PC-9 (cell line): ENCODE measurements around the gene ITIH4. TPM values are rescaled to one million over a fixed set of nuclear protein-coding genes. Genes with fewer than 3 reads are reported as not detected.

Experiments used
- BruUV-seq: library from RNA; stranded (reverse); fragments of 400-500 nt; replicated peaks from 2 replicates; lab custom pipeline; 2021; lab: Mats Ljungman, UMichigan
- CTCF ChIA-PET: fragments of 300-600 bp; sonication (Branson Sonifier 250); formaldehyde crosslinking; loops from one replicate; lab custom pipeline; 2022; ENCODE audit warnings: antibody characterized with exemption; lab: Charles Lee
- POLR2A ChIA-PET: fragments of 300-600 bp; sonication (Branson Sonifier 250); formaldehyde crosslinking; loops from one replicate; lab custom pipeline; 2022; ENCODE audit warnings: antibody characterized with exemption; ENCODE audit not compliant: unreplicated experiment; lab: Charles Lee
- DNase-seq, 2 experiments: peaks; one replicate each; pipeline versions ENCODE4 v3.0.0 to v3.0.0-alpha.2; 2015 to 2022; ENCODE audit warnings: mixed read lengths in 1 of 2
- H2AFZ ChIP-seq: fragments of 200-600 bp; sonication (generic); 2 replicates; pipeline ENCODE4 v1.8.1; 2017; ENCODE audit warnings: antibody characterized with exemption
- H3F3A ChIP-seq: fragments of 200-600 bp; sonication (generic); 2 replicates; pipeline ENCODE4 v1.8.1; 2017; ENCODE audit warnings: antibody characterized with exemption, mild to moderate bottlenecking, low read depth; ENCODE audit not compliant: insufficient read depth
- H3K27ac ChIP-seq: fragments of 200-600 bp; sonication (generic); 2 replicates; pipeline ENCODE4 v1.6.1; 2016; ENCODE audit warnings: mixed run types
- H3K27me3 ChIP-seq: fragments of 200-600 bp; sonication (generic); 2 replicates; pipeline ENCODE4 v1.6.1; 2016; ENCODE audit warnings: low read depth, mixed run types; ENCODE audit not compliant: insufficient read depth
- H3K36me3 ChIP-seq: fragments of 200-600 bp; sonication (generic); 2 replicates; pipeline ENCODE4 v1.6.1; 2016; ENCODE audit warnings: low read depth, mixed run types
- H3K4me1 ChIP-seq: fragments of 200-600 bp; sonication (generic); replicated peaks from 2 replicates; pipeline ENCODE4 v1.6.1; 2016; ENCODE audit warnings: mixed run types; ENCODE audit not compliant: insufficient read depth
- H3K4me2 ChIP-seq: fragments of 200-600 bp; sonication (generic); 2 replicates; pipeline ENCODE4 v1.6.1; 2017; ENCODE audit warnings: mixed run types
- H3K4me3 ChIP-seq: fragments of 200-600 bp; sonication (generic); 2 replicates; pipeline ENCODE4 v1.6.1; 2016; ENCODE audit warnings: mixed run types
- H3K79me2 ChIP-seq: fragments of 200-600 bp; sonication (generic); 2 replicates; pipeline ENCODE4 v1.6.1; 2017; ENCODE audit warnings: low read depth, mixed run types
- H3K9me2 ChIP-seq: fragments of 200-600 bp; sonication (generic); 2 replicates; pipeline ENCODE4 v1.8.1; 2017; ENCODE audit warnings: mild to moderate bottlenecking; ENCODE audit not compliant: insufficient read depth
- H3K9me3 ChIP-seq: fragments of 200-600 bp; sonication (generic); 2 replicates; pipeline ENCODE4 v1.8.1; 2016; ENCODE audit warnings: low read depth; ENCODE audit not compliant: insufficient read depth
- H4K20me1 ChIP-seq: fragments of 200-600 bp; sonication (generic); 2 replicates; pipeline ENCODE4 v1.8.1; 2017; ENCODE audit not compliant: insufficient read depth
- EZH2 ChIP-seq: fragments of 200-600 bp; sonication (generic); IDR thresholded peaks from 2 replicates; pipeline ENCODE4 v1.8.0; 2017; ENCODE audit warnings: antibody characterized with exemption, low read depth
- intact Hi-C: fragments of 100-400 bp; cut with micrococcal nuclease; formaldehyde crosslinking; loops from one replicate; pipeline ENCODE4 v1.10.0; 2022; ENCODE audit not compliant: unreplicated experiment
- total RNA-seq: library from RNA; stranded (reverse); gene quantifications from 2 replicates; pipeline ENCODE4 v1.2.3, GENCODE V29; 2021
- TF ChIP-seq, protein P1 (sequence below): fragments of 200-600 bp; sonication (generic); conservative IDR thresholded peaks from 2 replicates; pipeline ENCODE4 v1.6.1; 2017; ENCODE audit warnings: mixed run types, antibody characterized with exemption, mild to moderate bottlenecking, moderate library complexity

The ITIH4 gene
- total RNA-seq, 1 experiment from 2014 or later, result 2.5 TPM

DNA sequence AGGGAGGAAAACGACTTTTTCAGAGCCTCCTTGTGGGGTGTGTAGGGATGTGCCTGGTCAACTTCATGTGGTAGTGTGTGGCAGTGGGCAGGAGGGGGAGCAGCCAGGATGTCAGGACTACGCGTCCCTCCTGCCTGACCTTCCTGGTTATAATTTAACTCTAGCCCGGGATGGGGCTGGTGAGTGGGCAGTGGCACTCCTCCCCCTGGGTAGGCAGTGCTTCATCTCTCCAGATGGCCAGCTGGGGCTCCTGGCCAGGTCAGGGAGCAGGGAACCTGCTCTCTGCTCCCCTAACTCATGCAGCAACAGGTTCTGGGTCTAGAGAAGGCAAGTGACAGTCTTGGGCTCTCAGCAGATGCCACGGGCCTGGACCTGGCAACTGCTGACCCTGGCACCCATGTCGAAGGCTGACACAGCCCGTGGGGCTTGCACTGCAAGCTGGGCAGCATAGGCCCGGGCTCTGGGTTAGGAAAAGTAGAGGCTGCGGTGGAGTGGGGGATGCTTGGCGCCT, 2.6 kb downstream of the ITIH4 start:
- CTCF ChIA-PET, result no interaction called here
- no peak overlapping the region for H3K27ac ChIP-seq
- no peak for TF ChIP-seq EZH2
- TF ChIP-seq, protein P1, sequence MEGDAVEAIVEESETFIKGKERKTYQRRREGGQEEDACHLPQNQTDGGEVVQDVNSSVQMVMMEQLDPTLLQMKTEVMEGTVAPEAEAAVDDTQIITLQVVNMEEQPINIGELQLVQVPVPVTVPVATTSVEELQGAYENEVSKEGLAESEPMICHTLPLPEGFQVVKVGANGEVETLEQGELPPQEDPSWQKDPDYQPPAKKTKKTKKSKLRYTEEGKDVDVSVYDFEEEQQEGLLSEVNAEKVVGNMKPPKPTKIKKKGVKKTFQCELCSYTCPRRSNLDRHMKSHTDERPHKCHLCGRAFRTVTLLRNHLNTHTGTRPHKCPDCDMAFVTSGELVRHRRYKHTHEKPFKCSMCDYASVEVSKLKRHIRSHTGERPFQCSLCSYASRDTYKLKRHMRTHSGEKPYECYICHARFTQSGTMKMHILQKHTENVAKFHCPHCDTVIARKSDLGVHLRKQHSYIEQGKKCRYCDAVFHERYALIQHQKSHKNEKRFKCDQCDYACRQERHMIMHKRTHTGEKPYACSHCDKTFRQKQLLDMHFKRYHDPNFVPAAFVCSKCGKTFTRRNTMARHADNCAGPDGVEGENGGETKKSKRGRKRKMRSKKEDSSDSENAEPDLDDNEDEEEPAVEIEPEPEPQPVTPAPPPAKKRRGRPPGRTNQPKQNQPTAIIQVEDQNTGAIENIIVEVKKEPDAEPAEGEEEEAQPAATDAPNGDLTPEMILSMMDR, result no peak
- no peaks in the 10 kb centered on the region for H3K79me2 ChIP-seq
- no peak overlapping the region for H3K4me2 ChIP-seq
- peaks cover 4% of the 10 kb centered on the region; the same call in 1 of the 2 replicates for H4K20me1 ChIP-seq
- H3K9me2 ChIP-seq, result no peaks in the 10 kb centered on the region
- intact Hi-C loops, result no loop called here
- no peaks in the 10 kb centered on the region for H3K27me3 ChIP-seq
- no peak overlapping the region for H3K4me3 ChIP-seq
- H3F3A ChIP-seq, result peaks cover 3% of the 10 kb centered on the region; the same call in 1 of the 2 replicates
- no peak overlapping the region for H2AFZ ChIP-seq
- POLR2A ChIA-PET, result interaction anchor here (0.6 kb wide), 1 partner anchor 132 kb away, joined by 3 read pairs; no protein-coding TSS in a partner anchor
- no peaks in the 10 kb centered on the region for H3K36me3 ChIP-seq
- DNase-seq, result no peak
- peaks cover 11% of the 10 kb centered on the region for H3K4me1 ChIP-seq
- H3K9me3 ChIP-seq, result no peaks in the 10 kb centered on the region
- no TSS peak for BruUV-seq

DNA sequence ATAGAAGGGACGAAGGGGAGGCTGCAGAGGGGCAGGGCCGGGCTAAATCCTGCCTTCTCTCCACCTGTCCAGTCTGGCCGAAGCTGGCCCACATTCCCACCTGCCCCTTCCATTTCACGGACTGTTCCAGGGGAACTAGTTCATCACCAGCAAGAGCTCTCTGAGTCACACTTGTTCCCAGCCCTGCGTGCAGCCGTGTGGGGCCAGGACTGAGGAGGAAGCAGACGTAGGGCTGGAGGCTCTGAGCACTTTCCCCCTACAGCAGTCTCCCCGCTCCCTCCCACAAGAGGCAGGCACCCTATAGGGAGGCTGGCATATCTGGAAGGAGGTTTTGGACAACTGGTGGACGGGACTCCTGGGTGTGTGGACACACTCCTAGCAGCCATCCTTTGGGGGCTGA, 3.0 kb downstream of the ITIH4 start:
- H3K9me2 ChIP-seq, result no peaks in the 10 kb centered on the region
- peaks cover 3% of the 10 kb centered on the region; the same call in 1 of the 2 replicates for H3F3A ChIP-seq
- H3K27ac ChIP-seq, result no peak overlapping the region
- no peak overlapping the region for H3K4me2 ChIP-seq
- no peaks in the 10 kb centered on the region for H3K79me2 ChIP-seq
- H3K4me3 ChIP-seq, result no peak overlapping the region
- H4K20me1 ChIP-seq, result peaks cover 4% of the 10 kb centered on the region; the same call in 1 of the 2 replicates
- H2AFZ ChIP-seq, result no peak overlapping the region
- ChIA-PET CTCF (no interaction called here), POLR2A (no interaction called here)
- BruUV-seq, result no TSS peak
- peaks cover 11% of the 10 kb centered on the region for H3K4me1 ChIP-seq
- H3K9me3 ChIP-seq, result no peaks in the 10 kb centered on the region
- no peaks in the 10 kb centered on the region for H3K27me3 ChIP-seq
- no peaks in the 10 kb centered on the region for H3K36me3 ChIP-seq
- intact Hi-C loops, result no loop called here
- no peak for DNase-seq
- TF ChIP-seq, protein P1, result no peak
- TF ChIP-seq EZH2, result no peak

DNA sequence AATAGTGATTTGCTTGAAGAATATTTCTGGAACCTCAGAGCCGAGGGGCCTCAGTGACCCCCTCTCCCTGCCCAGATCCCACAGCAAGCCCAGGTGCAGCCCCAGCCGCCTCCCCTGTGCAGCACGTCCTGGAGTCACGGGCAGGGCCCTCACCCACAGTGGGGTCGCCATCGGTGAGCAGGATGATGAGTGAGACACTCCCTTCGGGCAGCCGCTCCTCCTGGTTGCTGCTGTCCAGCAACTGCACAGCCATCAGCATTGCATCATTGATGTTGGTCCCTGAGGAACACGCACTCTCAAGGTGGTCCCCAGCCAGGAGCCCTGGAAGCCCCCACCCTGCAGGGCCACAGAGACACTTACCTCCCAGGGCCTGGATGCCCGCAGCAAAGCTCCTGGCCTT, 6.4 kb downstream of the ITIH4 start:
- ChIA-PET POLR2A (no interaction called here), CTCF (no interaction called here)
- H3K4me3 ChIP-seq, result no peak overlapping the region
- H2AFZ ChIP-seq, result no peak overlapping the region
- no peaks in the 10 kb centered on the region for H3K9me2 ChIP-seq
- BruUV-seq, result no TSS peak
- intact Hi-C loops, result no loop called here
- no peak for DNase-seq
- no peaks in the 10 kb centered on the region for H3K36me3 ChIP-seq
- H3K27me3 ChIP-seq, result no peaks in the 10 kb centered on the region
- H4K20me1 ChIP-seq, result no peaks in the 10 kb centered on the region
- TF ChIP-seq, protein P1, result no peak
- TF ChIP-seq EZH2, result no peak
- H3K4me2 ChIP-seq, result no peak overlapping the region
- no peak overlapping the region for H3K27ac ChIP-seq
- H3K9me3 ChIP-seq, result no peaks in the 10 kb centered on the region
- H3F3A ChIP-seq, result no peaks in the 10 kb centered on the region
- H3K79me2 ChIP-seq, result no peaks in the 10 kb centered on the region
- H3K4me1 ChIP-seq, result no peaks in the 10 kb centered on the region
